ENCODE measurements around the gene GAS2L3. TPM values are rescaled to one million over a fixed set of nuclear protein-coding genes. Genes with fewer than 3 reads are reported as not detected.

GAS2L3 gene
- total RNA-seq, 2 donors from 2014 or later: 0.18 to 4.6 TPM

- no peaks in the 10 kb centered on the region for H3K9me3 ChIP-seq
- no peak for DNase-seq (ENCODE audit: low spot score)
- TF ChIP-seq POLR2A (IDR thresholded peaks at IDR 0.05): no peak
- no peak for TF ChIP-seq POLR2AphosphoS5 (IDR thresholded peaks at IDR 0.05)
- no peak for TF ChIP-seq CTCF (IDR thresholded peaks at IDR 0.05)
Observed at GRCh38 chr12:100534625-100535227, 38.8 kb upstream of the GAS2L3 start.

GRCh38 chr12:100539202-100539601, 34.3 kb upstream of the GAS2L3 start:
- WGBS: 25% methylated on average over 2 of the region's 2 CpGs
- no peak for DNase-seq (ENCODE audit: low spot score)
- Histone ChIP-seq H3K27me3 (replicated peaks; ENCODE audit: insufficient read depth) (no peaks in the 10 kb centered on the region), H3K36me3 (no peaks in the 10 kb centered on the region), H3K4me1 (replicated peaks) (no peaks in the 10 kb centered on the region), H3K27ac (no peak overlapping the region), H3K4me3 (no peak overlapping the region), H3K9me3 (no peaks in the 10 kb centered on the region)
- TF ChIP-seq POLR2A (IDR thresholded peaks at IDR 0.05): no peak
- no peak for TF ChIP-seq POLR2AphosphoS5 (IDR thresholded peaks at IDR 0.05)
- TF ChIP-seq CTCF (IDR thresholded peaks at IDR 0.05): no peak
- intact Hi-C loops (cut with DNase I): no loop called here

More at GRCh38 chr12:100534625-100535227, 38.8 kb upstream of the GAS2L3 start:
- Histone ChIP-seq H3K36me3 (no peaks in the 10 kb centered on the region), H3K27ac (no peak overlapping the region), H3K4me1 (replicated peaks) (no peaks in the 10 kb centered on the region), H3K4me3 (no peak overlapping the region), H3K27me3 (replicated peaks; ENCODE audit: insufficient read depth) (no peaks in the 10 kb centered on the region)
- 53% methylated on average over 6 of the region's 6 CpGs for WGBS
- intact Hi-C loops (cut with DNase I): no loop called here

- intact Hi-C loops (cut with DNase I): no loop called here
- TF ChIP-seq POLR2A (IDR thresholded peaks at IDR 0.05) (no peak), POLR2AphosphoS5 (IDR thresholded peaks at IDR 0.05) (no peak), CTCF (IDR thresholded peaks at IDR 0.05) (no peak)
- WGBS: 86% methylated on average over 4 of the region's 4 CpGs
Observed at GRCh38 chr12:100544165-100544564, 29.3 kb upstream of the GAS2L3 start.

GRCh38 chr12:100545092-100545491, 28.4 kb upstream of the GAS2L3 start:
- no peaks in the 10 kb centered on the region for H3K4me1 ChIP-seq (replicated peaks)
- no peak for DNase-seq (ENCODE audit: low spot score)
- no peak for TF ChIP-seq POLR2A (IDR thresholded peaks at IDR 0.05)
- no peak for TF ChIP-seq POLR2AphosphoS5 (IDR thresholded peaks at IDR 0.05)
- no peak for TF ChIP-seq CTCF (IDR thresholded peaks at IDR 0.05)
- no peaks in the 10 kb centered on the region for H3K9me3 ChIP-seq
- no peaks in the 10 kb centered on the region for H3K36me3 ChIP-seq
- H3K27me3 ChIP-seq (replicated peaks; ENCODE audit: insufficient read depth): no peaks in the 10 kb centered on the region
- no peak overlapping the region for H3K27ac ChIP-seq
- intact Hi-C loops (cut with DNase I): no loop called here
- 80% methylated on average over 1 of the region's 1 CpG for WGBS
- H3K4me3 ChIP-seq: no peak overlapping the region

More at GRCh38 chr12:100544165-100544564, 29.3 kb upstream of the GAS2L3 start:
- Histone ChIP-seq H3K27ac (no peak overlapping the region), H3K4me3 (no peak overlapping the region), H3K4me1 (replicated peaks) (no peaks in the 10 kb centered on the region), H3K9me3 (no peaks in the 10 kb centered on the region), H3K36me3 (no peaks in the 10 kb centered on the region), H3K27me3 (replicated peaks; ENCODE audit: insufficient read depth) (no peaks in the 10 kb centered on the region)
- DNase-seq (ENCODE audit: low spot score): no peak

GRCh38 chr12:100553936-100554335, 19.5 kb upstream of the GAS2L3 start:
- intact Hi-C loops (cut with DNase I): loop anchor here (2.0 to 10.0 kb wide), 2 partner anchors 199 to 319 kb away; partner anchors contain the start of gene SLC17A8
- no peaks in the 10 kb centered on the region for H3K27me3 ChIP-seq (replicated peaks; ENCODE audit: insufficient read depth)
- 52% methylated on average over 3 of the region's 3 CpGs for WGBS

More at GRCh38 chr12:100553936-100554335, 19.5 kb upstream of the GAS2L3 start:
- H3K9me3 ChIP-seq: no peaks in the 10 kb centered on the region
- no peaks in the 10 kb centered on the region for H3K36me3 ChIP-seq
- no peak for DNase-seq (ENCODE audit: low spot score)
- no peaks in the 10 kb centered on the region for H3K4me1 ChIP-seq (replicated peaks)
- no peak overlapping the region for H3K4me3 ChIP-seq
- TF ChIP-seq POLR2A (IDR thresholded peaks at IDR 0.05) (no peak), POLR2AphosphoS5 (IDR thresholded peaks at IDR 0.05) (no peak), CTCF (IDR thresholded peaks at IDR 0.05) (no peak)
- H3K27ac ChIP-seq: no peak overlapping the region

All from prostate gland (tissue), 2 donors.